Activated naive CD8-positive, alpha-beta T cell treated with anti-CD3 and anti-CD28 coated beads for 36 hours (primary cell): ENCODE results near the gene RARB. TPM values are rescaled to one million over a fixed set of nuclear protein-coding genes. Genes with fewer than 3 reads are reported as not detected.

Experiments
- DNase-seq: peaks from one replicate; pipeline ENCODE4 v3.0.0; 2021
- H3K27ac Mint-ChIP-seq: one replicate; pipeline ENCODE4 v1.8.0; 2022; ENCODE audit warnings: mild to moderate bottlenecking, moderate library complexity, mixed read lengths
- H3K27me3 Mint-ChIP-seq: one replicate; pipeline ENCODE4 v1.8.0; 2022; ENCODE audit warnings: mild to moderate bottlenecking, mixed read lengths
- H3K36me3 Mint-ChIP-seq: one replicate; pipeline ENCODE4 v1.8.0; 2021; ENCODE audit warnings: mild to moderate bottlenecking, mixed read lengths
- H3K4me1 Mint-ChIP-seq: one replicate; pipeline ENCODE4 v1.8.0; 2021; ENCODE audit warnings: mixed read lengths
- H3K4me3 Mint-ChIP-seq: one replicate; pipeline ENCODE4 v1.8.0; 2022; ENCODE audit warnings: mild to moderate bottlenecking, moderate library complexity, mixed read lengths
- H3K9me3 Mint-ChIP-seq: one replicate; pipeline ENCODE4 v1.8.0; 2022; ENCODE audit warnings: mixed read lengths
- total RNA-seq, 2 experiments: library from RNA; stranded (reverse); gene quantifications; one replicate each; pipeline ENCODE4 v1.2.3, GENCODE V29; 2021

The RARB gene
- total RNA-seq, 2 experiments from 2014 or later = not detected

DNA sequence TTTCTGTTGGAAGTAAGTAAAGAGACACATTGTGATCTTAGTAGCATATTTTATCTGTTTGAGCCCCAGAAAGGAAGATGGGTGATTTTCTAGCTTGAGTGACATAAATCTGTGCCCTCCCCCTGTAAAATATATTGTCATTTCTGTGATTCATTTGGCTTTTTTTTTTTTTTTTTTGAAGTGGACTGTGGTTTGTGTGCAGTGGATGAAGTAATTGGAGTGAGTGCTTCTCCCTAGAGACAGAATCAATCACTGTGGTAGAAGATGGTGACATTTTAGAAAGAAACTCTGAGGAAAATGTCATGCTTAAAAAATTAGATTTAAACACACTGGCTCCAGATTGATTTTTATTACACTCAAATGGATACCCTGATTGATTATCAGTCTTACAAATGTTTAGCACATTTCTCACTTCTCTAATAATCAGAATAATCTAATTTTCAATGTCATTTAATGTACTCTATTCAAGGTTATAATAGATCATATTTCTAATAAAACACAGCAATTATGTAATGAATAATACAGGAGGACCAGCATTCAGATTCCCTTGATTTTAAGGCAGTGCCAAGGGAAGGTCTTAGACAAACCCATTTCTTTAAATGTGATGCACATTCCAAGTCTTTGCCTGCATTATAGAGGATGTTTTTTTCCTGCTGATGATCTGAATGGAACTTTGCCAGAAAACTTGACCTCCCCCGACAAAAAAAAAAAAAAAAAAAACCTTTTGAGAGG is 120.0 kb downstream of the RARB start:
- H3K36me3 Mint-ChIP-seq = no peaks in the 10 kb centered on the region
- H3K4me3 Mint-ChIP-seq = no peak overlapping the region
- DNase-seq = no peak
- no peaks in the 10 kb centered on the region for H3K9me3 Mint-ChIP-seq
- H3K27ac Mint-ChIP-seq = no peak overlapping the region
- no peaks in the 10 kb centered on the region for H3K4me1 Mint-ChIP-seq
- peaks cover 4% of the 10 kb centered on the region for H3K27me3 Mint-ChIP-seq

DNA sequence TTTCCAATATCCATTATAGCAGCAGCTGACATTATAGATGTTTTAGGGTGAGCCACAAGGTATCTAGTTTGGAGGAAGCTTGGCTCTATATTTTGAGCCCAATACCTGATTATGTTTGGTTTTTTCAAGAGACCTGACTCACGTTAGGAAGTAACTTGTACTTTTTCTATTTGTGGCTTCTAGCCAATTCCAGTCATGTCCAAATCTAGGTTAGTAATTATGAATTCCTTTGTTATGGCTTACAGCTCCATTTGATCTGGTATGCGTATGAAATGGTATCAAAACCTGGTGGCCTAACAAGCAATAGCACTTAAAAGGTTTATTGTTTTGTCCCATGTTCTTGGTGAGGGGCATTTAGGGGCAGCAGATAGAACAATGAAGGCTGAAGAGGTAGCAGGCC is 120.8 kb downstream of the RARB start:
- no peak for DNase-seq
- H3K4me1 Mint-ChIP-seq = no peaks in the 10 kb centered on the region
- H3K4me3 Mint-ChIP-seq = no peak overlapping the region

DNA sequence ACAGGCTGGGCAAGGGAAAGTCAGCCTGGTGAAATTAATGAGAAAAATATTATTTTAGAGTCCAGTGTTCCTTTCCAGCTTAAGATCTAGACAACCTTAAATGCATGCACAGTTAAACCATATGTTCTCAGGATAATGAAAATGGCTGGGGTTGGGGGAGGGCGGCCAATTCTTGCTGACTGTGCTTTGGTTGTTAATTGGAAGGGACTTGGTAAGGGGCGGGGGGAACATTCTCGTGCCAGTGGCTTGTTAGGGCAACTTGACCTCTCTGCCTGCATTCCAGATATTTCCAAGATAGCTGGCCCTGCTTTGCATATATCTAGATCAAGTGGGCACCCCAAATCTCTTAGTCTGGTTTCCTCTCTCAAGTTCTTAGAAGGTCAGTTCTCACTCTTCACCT is 124.2 kb downstream of the RARB start:
- DNase-seq = no peak
- H3K36me3 Mint-ChIP-seq = no peaks in the 10 kb centered on the region
- no peaks in the 10 kb centered on the region for H3K4me1 Mint-ChIP-seq
- no peak overlapping the region for H3K4me3 Mint-ChIP-seq
- no peaks in the 10 kb centered on the region for H3K9me3 Mint-ChIP-seq
- no peak overlapping the region for H3K27ac Mint-ChIP-seq
- H3K27me3 Mint-ChIP-seq = peaks cover 4% of the 10 kb centered on the region

More for the DNA sequence above, 120.8 kb downstream of the RARB start:
- no peaks in the 10 kb centered on the region for H3K36me3 Mint-ChIP-seq
- H3K27ac Mint-ChIP-seq = no peak overlapping the region
- H3K27me3 Mint-ChIP-seq = peaks cover 4% of the 10 kb centered on the region
- H3K9me3 Mint-ChIP-seq = no peaks in the 10 kb centered on the region

DNA sequence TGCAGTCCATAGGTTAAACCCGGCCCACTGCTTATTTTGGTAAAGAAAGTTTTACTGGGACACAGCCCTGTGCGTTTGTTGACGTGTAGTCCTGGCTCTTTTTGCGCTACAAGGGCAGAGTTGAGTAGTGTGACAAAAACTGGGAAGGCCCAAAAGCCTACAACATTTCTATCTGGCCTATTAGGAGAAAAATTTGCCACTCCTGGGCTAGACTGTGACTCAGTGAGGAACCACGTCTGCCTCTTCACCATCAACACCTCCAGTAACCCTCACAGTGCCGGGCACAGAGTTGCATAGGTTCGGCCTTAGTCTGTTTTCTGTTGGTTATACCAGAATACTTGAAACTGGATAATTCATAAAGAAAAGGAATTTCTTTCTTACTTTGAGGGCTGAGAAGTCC is 126.3 kb downstream of the RARB start:
- H3K27ac Mint-ChIP-seq = no peak overlapping the region
- no peak overlapping the region for H3K4me3 Mint-ChIP-seq
- H3K36me3 Mint-ChIP-seq = no peaks in the 10 kb centered on the region
- peaks cover 4% of the 10 kb centered on the region for H3K27me3 Mint-ChIP-seq
- DNase-seq = no peak
- no peaks in the 10 kb centered on the region for H3K4me1 Mint-ChIP-seq
- H3K9me3 Mint-ChIP-seq = no peaks in the 10 kb centered on the region

DNA sequence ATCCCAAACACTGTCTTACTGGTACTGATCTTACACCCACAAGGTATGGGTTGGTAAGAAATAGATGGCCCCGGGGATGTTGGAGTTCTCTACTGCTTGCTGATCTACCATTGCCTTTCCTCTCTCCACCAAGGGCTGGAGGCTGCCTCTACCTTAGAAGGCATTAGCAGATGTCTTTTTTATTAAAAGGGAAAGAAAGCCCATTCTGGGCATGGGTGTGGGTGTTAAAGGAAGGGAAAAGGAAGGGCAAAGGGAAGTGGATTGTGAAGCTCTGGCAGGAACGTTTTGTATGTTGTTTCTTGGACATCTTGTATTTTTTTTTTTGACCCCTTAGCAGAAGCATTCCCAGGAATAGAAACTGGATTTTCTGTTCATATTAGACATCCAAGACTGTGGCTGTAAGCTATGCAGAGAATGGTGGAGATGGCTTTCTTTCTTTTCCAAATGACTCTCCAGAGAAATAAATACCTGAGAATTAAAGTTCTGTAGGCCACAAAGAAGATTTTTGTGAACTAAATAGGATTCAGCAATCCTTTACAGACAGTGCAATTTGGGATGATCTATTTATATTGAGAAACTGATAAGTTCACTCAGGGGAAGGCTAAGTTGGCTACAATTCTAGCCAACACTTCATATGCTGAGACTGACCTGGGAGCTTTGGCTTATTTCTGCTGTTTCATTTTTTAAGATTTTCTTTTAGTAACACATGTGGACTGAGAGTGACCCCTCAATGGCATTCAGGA is 127.8 kb downstream of the RARB start:
- H3K4me1 Mint-ChIP-seq = no peaks in the 10 kb centered on the region
- DNase-seq = no peak
- H3K27ac Mint-ChIP-seq = no peak overlapping the region
- H3K27me3 Mint-ChIP-seq = peaks cover under 1% of the 10 kb centered on the region
- no peak overlapping the region for H3K4me3 Mint-ChIP-seq
- no peaks in the 10 kb centered on the region for H3K9me3 Mint-ChIP-seq
- H3K36me3 Mint-ChIP-seq = no peaks in the 10 kb centered on the region

DNA sequence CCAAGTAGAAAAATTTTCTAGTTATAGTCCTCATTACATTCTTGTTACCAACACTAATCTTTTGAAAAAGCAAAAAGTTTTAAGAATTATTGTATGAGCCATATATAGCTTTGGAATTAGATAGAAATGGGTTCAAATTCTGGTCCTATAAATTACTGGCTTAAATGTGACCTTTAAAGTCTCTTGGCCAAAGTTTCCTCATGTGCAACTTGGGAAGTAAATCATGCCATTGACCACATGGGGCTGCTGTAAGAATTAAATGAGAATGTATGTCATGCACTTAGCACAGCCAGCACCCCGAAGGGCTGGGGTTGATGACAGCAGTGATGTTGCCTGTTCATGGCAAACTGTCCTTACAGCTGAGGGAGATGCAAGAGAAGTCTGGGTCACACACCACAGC is 128.4 kb downstream of the RARB start:
- Mint-ChIP-seq H3K9me3 (no peaks in the 10 kb centered on the region), H3K27ac (no peak overlapping the region), H3K36me3 (no peaks in the 10 kb centered on the region), H3K27me3 (no peaks in the 10 kb centered on the region), H3K4me1 (no peaks in the 10 kb centered on the region), H3K4me3 (no peak overlapping the region)
- no peak for DNase-seq

DNA sequence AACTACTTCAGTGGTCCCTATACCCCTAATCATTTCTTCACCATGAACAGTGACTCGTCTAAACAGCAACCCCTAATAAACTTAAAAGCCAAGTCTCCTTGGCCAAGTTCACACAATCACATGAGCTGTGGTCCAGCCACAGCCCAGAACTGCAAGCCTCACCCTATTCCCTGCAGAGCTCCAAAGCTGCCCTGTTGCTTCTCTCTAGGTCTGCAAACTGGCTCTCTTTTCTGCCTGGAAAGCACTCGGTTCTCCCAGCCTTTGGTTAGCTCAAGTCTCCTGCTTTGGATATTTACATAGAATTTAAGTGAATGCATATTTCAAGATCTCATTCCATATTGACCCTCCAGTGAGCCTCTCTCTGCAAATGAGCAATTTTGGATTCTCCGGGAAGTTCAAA is 129.6 kb downstream of the RARB start:
- Mint-ChIP-seq H3K4me1 (no peaks in the 10 kb centered on the region), H3K27me3 (no peaks in the 10 kb centered on the region), H3K36me3 (no peaks in the 10 kb centered on the region), H3K9me3 (no peaks in the 10 kb centered on the region), H3K27ac (no peak overlapping the region), H3K4me3 (no peak overlapping the region)
- DNase-seq = no peak

DNA sequence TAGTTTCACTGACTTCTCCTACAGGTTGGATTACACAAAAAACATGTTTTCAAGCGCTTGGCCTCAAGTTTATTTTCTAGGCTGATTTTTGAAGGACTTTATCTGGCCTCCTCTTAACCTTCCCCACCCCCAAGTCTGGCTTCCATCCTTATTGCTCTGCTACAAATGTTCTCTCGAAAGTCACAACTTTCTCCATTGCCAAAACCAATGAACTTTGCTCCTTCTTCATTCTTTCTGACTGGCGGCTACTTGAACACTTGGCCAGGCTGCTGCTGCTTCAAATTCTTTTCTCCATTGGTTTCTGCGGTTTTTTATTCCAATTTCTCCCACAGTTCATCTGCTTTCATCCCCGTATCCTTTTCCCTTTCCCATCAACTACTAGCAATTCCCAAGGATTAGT is 130.1 kb downstream of the RARB start:
- Mint-ChIP-seq H3K36me3 (no peaks in the 10 kb centered on the region), H3K4me1 (no peaks in the 10 kb centered on the region), H3K4me3 (no peak overlapping the region), H3K27me3 (no peaks in the 10 kb centered on the region), H3K9me3 (no peaks in the 10 kb centered on the region), H3K27ac (no peak overlapping the region)
- DNase-seq = no peak

DNA sequence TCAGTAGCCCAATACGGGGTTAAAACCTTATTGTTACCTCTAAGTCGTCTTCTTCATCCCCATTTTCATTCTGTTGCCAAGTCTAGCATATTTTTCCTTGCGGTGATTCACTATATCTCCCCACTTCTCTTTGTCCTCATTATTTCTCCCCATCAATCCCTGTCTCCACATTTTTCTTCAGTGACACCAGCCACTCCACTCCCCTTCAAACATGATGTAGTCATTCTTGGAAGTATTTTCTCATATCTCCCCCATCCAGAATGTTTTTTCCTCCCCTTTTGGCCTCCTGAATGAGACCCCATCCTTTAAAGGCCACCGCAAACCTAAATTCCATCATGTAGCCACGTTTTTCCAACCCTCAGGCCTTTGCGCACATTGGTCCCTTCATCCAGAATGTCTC is 130.7 kb downstream of the RARB start:
- Mint-ChIP-seq H3K4me1 (no peaks in the 10 kb centered on the region), H3K27me3 (no peaks in the 10 kb centered on the region), H3K9me3 (no peaks in the 10 kb centered on the region), H3K27ac (no peak overlapping the region), H3K36me3 (no peaks in the 10 kb centered on the region), H3K4me3 (no peak overlapping the region)
- no peak for DNase-seq

DNA sequence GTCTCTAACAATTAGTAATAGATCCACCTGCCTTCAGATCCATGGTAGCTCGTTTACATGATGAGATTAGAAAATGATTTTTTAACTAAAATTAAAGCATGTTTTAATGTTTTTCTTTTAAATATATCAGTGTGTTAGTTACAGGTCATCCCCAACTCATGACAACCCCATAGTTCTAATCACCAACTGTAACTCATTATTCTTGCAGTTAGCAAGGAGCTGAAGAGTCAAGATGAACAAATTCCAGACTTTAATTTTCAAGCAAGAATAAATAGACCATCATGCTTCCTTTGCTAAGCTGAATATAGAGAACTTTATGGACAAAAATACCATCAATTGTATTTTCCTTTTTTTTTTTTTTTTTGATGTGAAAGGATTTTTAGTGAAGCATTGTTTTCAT is 135.5 kb downstream of the RARB start:
- Mint-ChIP-seq H3K27me3 (no peaks in the 10 kb centered on the region), H3K9me3 (no peaks in the 10 kb centered on the region), H3K4me3 (no peak overlapping the region), H3K4me1 (no peaks in the 10 kb centered on the region), H3K27ac (no peak overlapping the region), H3K36me3 (no peaks in the 10 kb centered on the region)
- DNase-seq = no peak

DNA sequence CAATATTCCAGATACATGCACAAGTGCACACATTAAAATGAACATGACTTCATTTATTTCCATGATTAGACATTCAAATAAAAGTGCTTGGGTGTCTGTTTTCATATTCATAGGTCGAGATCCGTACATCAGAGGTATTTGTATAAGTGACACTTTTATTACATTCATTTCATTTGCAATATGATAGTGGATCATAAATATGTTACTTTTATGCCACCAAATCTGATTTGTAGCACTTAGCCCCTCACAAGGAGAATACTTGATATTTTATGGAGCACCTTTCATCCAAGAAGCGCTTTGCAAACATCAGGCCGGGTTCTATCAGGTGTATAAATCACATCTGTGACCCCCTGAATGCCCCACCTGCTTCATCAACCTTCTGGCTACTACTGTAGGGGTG is 136.0 kb downstream of the RARB start:
- Mint-ChIP-seq H3K4me1 (no peaks in the 10 kb centered on the region), H3K27ac (no peak overlapping the region), H3K36me3 (no peaks in the 10 kb centered on the region), H3K9me3 (no peaks in the 10 kb centered on the region), H3K27me3 (no peaks in the 10 kb centered on the region), H3K4me3 (no peak overlapping the region)
- DNase-seq = no peak

DNA sequence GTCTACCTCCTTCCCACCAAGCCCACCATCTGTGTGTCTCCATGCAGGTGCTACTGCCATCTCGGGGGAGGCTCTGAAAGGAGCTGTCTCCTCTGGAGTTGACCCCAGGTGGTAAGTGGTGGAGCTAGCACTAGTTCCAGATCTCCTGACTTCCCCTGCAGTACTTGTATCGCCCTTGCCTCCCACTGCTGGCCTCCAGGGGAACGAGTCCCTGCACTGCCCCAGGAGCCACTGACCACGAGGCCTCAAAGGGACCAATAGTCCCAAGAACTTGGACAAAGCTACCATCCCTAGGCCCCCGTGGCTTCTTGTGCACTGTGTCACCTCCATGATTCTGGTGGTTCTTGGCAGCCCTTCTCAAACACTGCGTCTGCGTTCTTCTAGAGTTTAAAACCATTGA is 137.7 kb downstream of the RARB start:
- DNase-seq = no peak
- Mint-ChIP-seq H3K36me3 (no peaks in the 10 kb centered on the region), H3K4me3 (no peak overlapping the region), H3K27me3 (no peaks in the 10 kb centered on the region), H3K27ac (no peak overlapping the region), H3K9me3 (no peaks in the 10 kb centered on the region), H3K4me1 (no peaks in the 10 kb centered on the region)

DNA sequence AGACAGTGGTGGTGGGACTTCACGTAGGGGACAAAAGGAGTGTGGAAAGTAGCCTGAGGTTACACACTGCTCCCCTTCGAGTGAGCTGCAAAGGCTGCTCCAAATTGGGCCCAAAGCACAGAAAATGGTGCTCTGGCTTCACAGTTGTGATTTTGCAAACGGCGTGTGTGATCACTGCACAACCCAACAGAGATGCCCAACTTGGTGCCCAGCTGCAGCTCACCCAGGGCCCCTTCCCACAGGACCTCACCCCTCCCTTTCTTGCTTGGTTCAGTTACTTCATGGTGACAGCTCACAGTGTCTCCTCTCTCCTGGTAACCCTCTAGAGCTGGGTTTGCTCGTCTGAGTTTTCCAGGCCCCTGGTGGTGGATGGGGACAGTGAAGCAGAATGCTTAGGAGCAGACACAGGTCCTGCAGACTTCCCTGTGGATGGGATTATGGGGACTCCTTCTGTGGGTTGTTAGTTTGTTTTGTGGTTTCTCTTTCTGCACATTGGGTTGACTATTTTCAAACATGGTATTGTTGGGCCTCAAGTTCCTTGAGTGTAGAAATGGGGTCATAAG is 138.4 kb downstream of the RARB start:
- Mint-ChIP-seq H3K4me3 (no peak overlapping the region), H3K27ac (no peak overlapping the region), H3K36me3 (no peaks in the 10 kb centered on the region), H3K27me3 (no peaks in the 10 kb centered on the region), H3K9me3 (no peaks in the 10 kb centered on the region), H3K4me1 (no peaks in the 10 kb centered on the region)
- no peak for DNase-seq

DNA sequence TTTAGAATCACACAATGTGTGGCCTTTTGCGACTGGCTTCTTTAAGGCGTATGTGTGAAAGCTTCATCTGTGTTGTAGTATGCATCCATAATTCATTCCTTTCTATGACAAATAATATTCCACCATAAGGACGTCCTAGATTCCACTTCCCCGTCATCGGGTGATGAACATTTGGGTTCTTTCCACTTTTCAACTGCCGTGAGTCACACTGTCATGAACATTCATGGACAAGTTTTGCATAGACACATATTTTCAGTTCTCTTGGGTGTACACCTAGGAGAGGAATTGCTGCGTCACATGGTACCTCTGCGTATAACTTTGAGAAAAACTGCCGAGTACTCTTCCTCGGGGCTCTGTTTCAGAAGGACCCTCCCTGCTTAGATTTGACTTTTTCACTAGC is 139.3 kb downstream of the RARB start:
- no peaks in the 10 kb centered on the region for H3K27me3 Mint-ChIP-seq
- DNase-seq = no peak

DNA sequence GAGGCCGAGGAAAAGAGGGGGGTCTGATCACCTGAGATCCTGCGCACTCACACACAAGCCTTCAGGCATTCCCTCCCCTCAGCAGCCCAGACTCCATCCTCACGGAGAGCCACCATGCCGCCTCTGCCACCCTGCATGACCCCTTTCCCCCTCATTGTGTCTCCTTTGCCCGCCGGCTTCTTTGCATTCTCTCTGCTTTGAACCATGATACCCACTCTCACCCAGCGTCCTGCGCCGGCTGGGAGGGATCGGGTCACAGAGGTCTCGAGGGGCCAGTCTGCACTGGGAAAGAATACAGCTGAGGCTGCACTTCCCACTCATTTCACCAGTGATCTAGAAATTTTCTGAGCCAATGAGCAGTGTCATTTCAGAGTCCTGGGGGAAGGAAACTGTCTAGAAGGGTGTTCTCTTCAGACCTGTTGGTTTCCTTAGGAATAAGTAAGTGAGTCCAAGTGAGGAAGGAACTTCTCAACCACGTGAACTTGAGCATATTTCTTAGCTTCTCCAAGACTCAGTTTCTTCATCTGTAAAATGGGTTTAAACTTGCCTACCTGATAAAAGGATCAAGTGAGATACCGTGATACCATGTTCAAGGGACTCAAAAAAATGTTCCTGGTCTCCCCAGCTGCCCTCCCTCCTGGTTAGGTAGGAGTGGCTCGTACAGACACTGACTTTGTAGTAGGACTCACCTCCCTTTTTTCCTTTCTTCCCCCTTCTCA is 139.9 kb downstream of the RARB start:
- no peak for DNase-seq
- Mint-ChIP-seq H3K27me3 (no peaks in the 10 kb centered on the region), H3K9me3 (no peaks in the 10 kb centered on the region), H3K4me1 (no peaks in the 10 kb centered on the region), H3K27ac (no peak overlapping the region), H3K4me3 (no peak overlapping the region), H3K36me3 (no peaks in the 10 kb centered on the region)

More for the DNA sequence above, 139.3 kb downstream of the RARB start:
- H3K4me3 Mint-ChIP-seq = no peak overlapping the region
- no peaks in the 10 kb centered on the region for H3K36me3 Mint-ChIP-seq
- H3K27ac Mint-ChIP-seq = no peak overlapping the region
- H3K4me1 Mint-ChIP-seq = no peaks in the 10 kb centered on the region
- H3K9me3 Mint-ChIP-seq = no peaks in the 10 kb centered on the region
